HepG2 (cell line): ENCODE measurements around the gene DOCK2. TPM values are rescaled to one million over a fixed set of nuclear protein-coding genes. Genes with fewer than 3 reads are reported as not detected.

Experiments
- ATAC-seq: fragments of 200-7000 bp; cut with Tn5 transposase; 3 replicates; pipeline ENCODE4 v1.9.1; 2020; ENCODE audit warnings: mild to moderate bottlenecking, moderate library complexity
- BruUV-seq: library from RNA; stranded (reverse); fragments of 400-500 nt; replicated peaks from 2 replicates; lab custom pipeline; 2021; lab: Mats Ljungman, UMichigan
- CTCF ChIA-PET: fragments of 300-600 bp; formaldehyde crosslinking; extraction: SDS; loops from one replicate; lab custom pipeline; 2021; ENCODE audit warnings: low total read pairs, inconsistent platforms, low intra/inter-chr PET ratio; lab: Yijun Ruan, JAX
- POLR2A ChIA-PET: fragments of 350-600 bp; sonication (Branson Sonifier 250); formaldehyde crosslinking; loops from one replicate; lab custom pipeline; 2020; ENCODE audit warnings: antibody characterized with exemption, inconsistent platforms; lab: Yijun Ruan, JAX
- DNase-seq: peaks from one replicate; pipeline ENCODE4 v3.0.0-alpha.2; 2015; ENCODE audit warnings: low spot score
- FAIRE-seq: peaks from 3 replicates; lab custom pipeline; 2011; peaks lifted over from hg19 to GRCh38; lab: Jason Lieb, UNC
- H2AFZ ChIP-seq: one replicate; pipeline ENCODE4 v1.6.1; 2011; ENCODE audit warnings: low read length, inconsistent platforms
- H3K27ac ChIP-seq: fragments of 300-600 bp; 3 replicates; pipeline ENCODE4 v1.8.0; 2011; ENCODE audit warnings: mixed run types, mild to moderate bottlenecking, mixed read lengths, low read length, inconsistent platforms; ENCODE audit not compliant: insufficient read depth; ENCODE audit errors: extremely low read length
- H3K27me3 ChIP-seq, 2 experiments: fragments of 200-600 bp in 1 of 2; 2 replicates in 1 of 2; 3 replicates in 1 of 2; pipeline versions ENCODE4 v1.6.0 to v1.8.0; 2011; ENCODE audit warnings: low read length in 2 of 2, mild to moderate bottlenecking in 2 of 2, moderate library complexity in 2 of 2, inconsistent platforms in 1 of 2; ENCODE audit not compliant: insufficient read depth in 2 of 2, control insufficient read depth in 1 of 2
- H3K36me3 ChIP-seq, 2 experiments: fragments of 200-600 bp in 1 of 2; replicated peaks in 1 of 2; 2 replicates in 1 of 2; 3 replicates in 1 of 2; pipeline versions ENCODE4 v1.5.1 to v1.8.0; 2011; ENCODE audit warnings: low read length in 2 of 2, inconsistent platforms in 1 of 2; ENCODE audit not compliant: insufficient read depth in 2 of 2, control insufficient read depth in 1 of 2
- H3K4me1 ChIP-seq: 2 replicates; pipeline ENCODE4 v1.5.1; 2012; ENCODE audit warnings: low read length, inconsistent platforms; ENCODE audit not compliant: insufficient read depth
- H3K4me2 ChIP-seq: 2 replicates; pipeline ENCODE4 v1.6.0; 2011; ENCODE audit warnings: low read depth, low read length, inconsistent platforms
- H3K4me3 ChIP-seq, 3 experiments: fragments of 200-600 bp in 1 of 3; sonication (generic), shearing (Covaris generic) in 1 of 3; replicated peaks in 1 of 3; 2 replicates each; pipeline ENCODE4 v1.5.1; 2011 to 2016; ENCODE audit warnings: low read length in 3 of 3, inconsistent platforms in 2 of 3, low read depth in 2 of 3, mild to moderate bottlenecking in 2 of 3, control low read depth in 1 of 3, mixed read lengths in 1 of 3; ENCODE audit not compliant: insufficient read depth in 1 of 3
- H3K79me2 ChIP-seq: one replicate; pipeline ENCODE4 v1.6.1; 2011; ENCODE audit warnings: low read length, inconsistent platforms; ENCODE audit not compliant: insufficient read depth
- H3K9ac ChIP-seq: 2 replicates; pipeline ENCODE4 v1.6.0; 2011; ENCODE audit warnings: mild to moderate bottlenecking, low read depth, low read length, inconsistent platforms; ENCODE audit not compliant: insufficient read depth
- H3K9me3 ChIP-seq: 2 replicates; pipeline ENCODE4 v1.5.1; 2012; ENCODE audit warnings: mild to moderate bottlenecking, low read length
- H4K20me1 ChIP-seq: 2 replicates; pipeline ENCODE4 v1.6.0; 2011; ENCODE audit warnings: inconsistent platforms, mild to moderate bottlenecking, low read length, moderate library complexity; ENCODE audit not compliant: insufficient read depth
- HNF1A ChIP-seq, 2 experiments: sonication (generic) in 1 of 2; formaldehyde crosslinking in 1 of 2; IDR thresholded peaks; 2 replicates each; pipeline versions ENCODE4 v1.4.0 to v1.6.1; 2016 to 2020; ENCODE audit warnings: borderline replicate concordance in 1 of 2, low read depth in 1 of 2, mild to moderate bottlenecking in 1 of 2, missing genetic modification reagents in 1 of 2
- MED1 ChIP-seq: sonication (generic); formaldehyde crosslinking; IDR thresholded peaks from 2 replicates; pipeline ENCODE4 v1.4.0; 2020; ENCODE audit warnings: missing genetic modification reagents
- PHF20 ChIP-seq: sonication (generic); formaldehyde crosslinking; IDR thresholded peaks from 2 replicates; pipeline ENCODE4 v1.5.0; 2020; ENCODE audit warnings: mild to moderate bottlenecking, missing genetic modification reagents
- ZBTB33 ChIP-seq: sonication (generic); formaldehyde crosslinking; IDR thresholded peaks from 2 replicates; pipeline ENCODE4 v1.4.0; 2020; ENCODE audit warnings: missing genetic modification reagents
- ZBTB39 ChIP-seq: sonication (generic); formaldehyde crosslinking; IDR thresholded peaks from 2 replicates; pipeline ENCODE4 v1.5.0; 2020; ENCODE audit warnings: missing genetic modification reagents
- ZBTB7A ChIP-seq: sonication (generic); formaldehyde crosslinking; IDR thresholded peaks from 2 replicates; pipeline ENCODE4 v1.8.0; 2022; ENCODE audit warnings: mild to moderate bottlenecking, missing genetic modification reagents
- ZNF253 ChIP-seq: sonication (generic); formaldehyde crosslinking; IDR thresholded peaks from 2 replicates; pipeline ENCODE4 v1.8.0; 2022; ENCODE audit warnings: mild to moderate bottlenecking, missing genetic modification reagents, borderline replicate concordance
- ZNF282 ChIP-seq: fragments of 450-650 bp; IDR thresholded peaks from 2 replicates; pipeline ENCODE4 v1.6.1; 2018; ENCODE audit not compliant: partially characterized antibody
- ZNF672 ChIP-seq: sonication (generic); formaldehyde crosslinking; IDR thresholded peaks from 2 replicates; pipeline ENCODE4 v1.8.1; 2022; ENCODE audit warnings: missing genetic modification reagents
- ZNF678 ChIP-seq: sonication (generic); formaldehyde crosslinking; IDR thresholded peaks from 2 replicates; pipeline ENCODE4 v1.4.0; 2020; ENCODE audit warnings: mild to moderate bottlenecking, missing genetic modification reagents
- WGBS: methylation state at CpG from one replicate; pipeline ENCODE4 v1.1.6; 2017; ENCODE audit warnings: low lambda C conversion rate; 5-methylcytosine and 5-hydroxymethylcytosine counted together
- in situ Hi-C: cut with HindIII; loops from 2 replicates; pipeline ENCODE4 v1.10.0; 2017; ENCODE audit warnings: low pct_unique_long_range_greater_than_20kb; ENCODE audit not compliant: extremely low pct_ligation_motif_present
- intact Hi-C: fragments of 100-400 bp; cut with micrococcal nuclease; formaldehyde crosslinking; loops from one replicate; pipeline ENCODE4 v1.10.0; 2022; ENCODE audit not compliant: unreplicated experiment
- polyA plus RNA-seq, 8 experiments: library from polyadenylated mRNA; depleted of rRNA in 3 of 8; stranded (reverse) in 7 of 8; unstranded in 1 of 8; fragments of >200 nt; fragmentation: Illumina TruSeq in 4 of 8; extraction: Trizol in 4 of 8; gene quantifications; 2 replicates each; pipeline versions ENCODE4 v1.2.1 to v1.2.3, GENCODE V29; 2011 to 2016; ENCODE audit warnings: low read depth in 4 of 8, missing spikeins in 1 of 8, mixed read lengths in 1 of 8; ENCODE audit not compliant: insufficient read depth in 1 of 8
- total RNA-seq, 5 experiments: library from RNA; depleted of rRNA; stranded (reverse); fragments of >200 nt; fragmentation: Illumina TruSeq; extraction: Trizol; gene quantifications; 2 replicates each; pipeline ENCODE4 v1.2.3, GENCODE V29; 2016; ENCODE audit warnings: low read depth in 1 of 5

The DOCK2 gene
- total and polyA plus RNA-seq, 2 of the 13 experiments (the other 11 are each of a cell fraction or from before 2014, with no cell fraction given) = not detected

- Histone ChIP-seq H3K27me3 (no peaks in the 10 kb centered on the region; a peak in 1 of 5 replicates), H3K79me2 (no peaks in the 10 kb centered on the region)
- POLR2A ChIA-PET = no interaction called here
- no peak for TF ChIP-seq MED1 (CRISPR knock-in tag)
- TF ChIP-seq, all 625 proteins: peak for 0
- Histone ChIP-seq H3K27ac (no peak overlapping the region), H3K4me2 (no peak overlapping the region), H2AFZ (no peak overlapping the region), H3K36me3 (no peaks in the 10 kb centered on the region), H3K4me1 (no peaks in the 10 kb centered on the region), H3K9ac (no peak overlapping the region), H4K20me1 (no peaks in the 10 kb centered on the region), H3K9me3 (no peaks in the 10 kb centered on the region), H3K4me3 (no peak overlapping the region)
- 20% methylated on average over 1 of the region's 1 CpG for WGBS
- BruUV-seq = no TSS peak
- in situ Hi-C loops = no loop called here
- CTCF ChIA-PET = no interaction called here
- DNase-seq (no peak), FAIRE-seq (no peak), ATAC-seq (no peak)
- intact Hi-C loops = no loop called here
These were observed 131.3 kb downstream of the DOCK2 start for GRCh38 chr5:169768416-169768815.

GRCh38 chr5:169770109-169770508, 133.0 kb downstream of the DOCK2 start:
- no peak overlapping the region for H2AFZ ChIP-seq
- no peaks in the 10 kb centered on the region; a peak in 1 of 5 replicates for H3K27me3 ChIP-seq
- H3K9ac ChIP-seq = no peak overlapping the region
- no peak overlapping the region for H3K27ac ChIP-seq
- POLR2A ChIA-PET = no interaction called here
- in situ Hi-C loops = no loop called here
- no TSS peak for BruUV-seq
- no peak for ATAC-seq
- H4K20me1 ChIP-seq = no peaks in the 10 kb centered on the region
- FAIRE-seq = no peak
- no peak for DNase-seq
- 0% methylated on average over 1 of the region's 1 CpG for WGBS
- no peaks in the 10 kb centered on the region for H3K4me1 ChIP-seq
- CTCF ChIA-PET = no interaction called here
- H3K9me3 ChIP-seq = no peaks in the 10 kb centered on the region
- no peaks in the 10 kb centered on the region for H3K36me3 ChIP-seq
- no peak overlapping the region for H3K4me3 ChIP-seq
- no peaks in the 10 kb centered on the region for H3K79me2 ChIP-seq
- intact Hi-C loops = no loop called here
- H3K4me2 ChIP-seq = no peak overlapping the region
- TF ChIP-seq ZNF253 (CRISPR knock-in tag) = no peak
- TF ChIP-seq ZNF672 = no peak
- TF ChIP-seq ZNF678 (CRISPR knock-in tag) = no peak
- no peak for TF ChIP-seq ZBTB39 (CRISPR knock-in tag)
- no peak for TF ChIP-seq ZBTB7A
- no peak for TF ChIP-seq ZBTB33
- no peak for TF ChIP-seq HNF1A (IDR thresholded peaks at IDR 0.05; ENCODE audit: low read depth)
- TF ChIP-seq HNF1A (CRISPR knock-in tag; IDR thresholded peaks at IDR 0.05; ENCODE audit: borderline replicate concordance) = no peak
- TF ChIP-seq ZNF282 = no peak
- TF ChIP-seq PHF20 = no peak
